COLO668 (cell line): ENCODE measurements around the gene SPATA45.

Experiments
- DNase-seq: peaks from one replicate; lab custom pipeline; 2025; ENCODE audit not compliant: unreplicated experiment; lab: John Stamatoyannopoulos, UW

SPATA45 gene

GRCh38 chr1:212782422-212783154 is 64.9 kb downstream of the SPATA45 start:
- DNase-seq, result no peak

GRCh38 chr1:212781225-212781624 is 66.2 kb downstream of the SPATA45 start:
- DNase-seq, result no peak

- no peak for DNase-seq
Measured at GRCh38 chr1:212780759-212781158, 66.7 kb downstream of the SPATA45 start.
